ENCODE results near the gene CECR2. TPM values are rescaled to one million over a fixed set of nuclear protein-coding genes. Genes with fewer than 3 reads are reported as not detected.

CECR2 gene
- total and polyA plus RNA-seq, 2 of the 8 experiments (the other 6 are each of a cell fraction or from before 2014, with no cell fraction given) = 18.3 to 123 TPM

DNA sequence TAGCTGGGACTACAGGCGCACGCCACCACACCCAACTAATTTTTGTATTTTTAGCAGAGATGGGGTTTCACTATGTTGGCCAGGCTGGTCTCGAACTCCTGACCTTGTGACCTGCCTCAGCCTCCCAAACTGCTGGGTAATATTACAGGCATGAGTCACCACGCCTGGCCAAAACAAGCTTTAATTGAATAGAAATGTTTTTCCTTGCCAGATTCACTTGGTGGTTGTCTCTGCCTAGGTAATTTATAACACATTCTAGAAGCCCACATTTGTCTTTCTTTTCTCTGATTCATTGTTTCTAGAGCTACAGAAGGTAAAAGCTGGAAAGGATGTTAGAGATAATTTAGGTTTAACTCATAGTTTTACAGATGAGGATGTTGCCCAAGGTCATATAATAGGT, 41.3 kb downstream of the CECR2 start:
- Histone ChIP-seq H3K79me1 (ENCODE audit: low read depth, low read length) (peaks cover 6% of the 10 kb centered on the region; the same call in 1 of the 2 replicates), H3K14ac (ENCODE audit: insufficient read length) (no peak overlapping the region), H2BK120ac (replicated peaks; ENCODE audit: low read depth, low read length) (no peak overlapping the region), H4K91ac (replicated peaks; ENCODE audit: insufficient read length, low read length) (no peak overlapping the region), H3K27ac (ENCODE audit: low read depth, low read length) (no peak overlapping the region), H3K4ac (replicated peaks; ENCODE audit: insufficient read length, low read depth, low read length) (no peak overlapping the region), H3K9ac (replicated peaks in 1 of 4; ENCODE audit: extremely low read depth in 1 of 4, low read depth in 3 of 4, low read length in 3 of 4) (no peak overlapping the region), H3K18ac (ENCODE audit: extremely low read depth, low read length) (no peak overlapping the region), H2AFZ (ENCODE audit: low read length) (no peak overlapping the region), H2BK15ac (ENCODE audit: low read length) (no peak overlapping the region), H2BK5ac (ENCODE audit: low read depth, low read length) (no peak overlapping the region), H2AK5ac (ENCODE audit: low read depth, low read length) (no peak overlapping the region), H3K27me3 (replicated peaks in 1 of 4; ENCODE audit: control insufficient read depth in 3 of 4, extremely low read depth in 1 of 4, insufficient read depth in 3 of 4, low read length in 3 of 4) (no peaks in the 10 kb centered on the region), H4K20me1 (replicated peaks in 1 of 2; ENCODE audit: control insufficient read depth in 1 of 2, insufficient read depth in 2 of 2, low read length in 2 of 2) (peaks cover 27 to 35% of the 10 kb centered on the region in 2 experiments), H4K5ac (ENCODE audit: insufficient read length, low read depth, low read length) (no peak overlapping the region), H3K79me2 (ENCODE audit: control insufficient read depth in 1 of 2, insufficient read depth in 2 of 2, low read length in 2 of 2) (peaks cover 55 to 100% of the 10 kb centered on the region in 2 experiments), H3K4me3 (ENCODE audit: extremely low read depth in 1 of 4, insufficient read depth in 2 of 4, low read depth in 3 of 4, low read length in 4 of 4) (no peak overlapping the region), H3K23ac (ENCODE audit: insufficient read length) (no peak overlapping the region), H3K56ac (replicated peaks; ENCODE audit: insufficient read length, low read depth, low read length) (no peak overlapping the region), H3K4me2 (ENCODE audit: insufficient read depth in 1 of 2, low read depth in 2 of 2, low read length in 2 of 2) (no peak overlapping the region), H2BK12ac (ENCODE audit: low read depth, low read length) (no peak overlapping the region), H3K9me3 (ENCODE audit: insufficient read depth in 2 of 2, low read depth in 1 of 2, low read length in 1 of 2) (no peaks in the 10 kb centered on the region), H3K36me3 (ENCODE audit: control insufficient read depth in 2 of 4, insufficient read depth in 4 of 4, low read length in 3 of 4) (no peaks in the 10 kb centered on the region), H2BK20ac (ENCODE audit: low read length) (no peak overlapping the region), H4K8ac (ENCODE audit: extremely low read depth, insufficient read depth, low read length) (no peak overlapping the region), H3K4me1 (replicated peaks in 1 of 4; ENCODE audit: control insufficient read depth in 3 of 4, insufficient read depth in 4 of 4, low read length in 3 of 4) (peaks cover 6 to 22% (median 17%) of the 10 kb centered on the region in 4 experiments; a peak in 6 of 7 replicates), H3K23me2 (ENCODE audit: low read depth, low read length) (no peaks in the 10 kb centered on the region)
- ChIA-PET CTCF (ENCODE audit: partially characterized antibody) (interaction anchor here (0.5 to 2.0 kb wide), 2 partner anchors 8 to 9 kb away, joined by 4 to 6 read pairs; no protein-coding TSS in a partner anchor), POLR2A (ENCODE audit: partially characterized antibody) (no interaction called here)
- FAIRE-seq = no peak
- DNase-seq (ENCODE audit: low read depth in 1 of 2, low spot score in 2 of 2) = no peak
- TF ChIP-seq KDM1A (IDR thresholded peaks at IDR 0.05; ENCODE audit: borderline replicate concordance, low read length) (no peak), SP4 (IDR thresholded peaks at IDR 0.05; ENCODE audit: low read length) (no peak), CREB1 (IDR thresholded peaks at IDR 0.05) (no peak), SRF (IDR thresholded peaks at IDR 0.05; ENCODE audit: low read depth, low read length) (no peak)
- WGBS, 2 experiments (ENCODE audit: extremely low coverage in 1 of 2, insufficient coverage in 1 of 2, insufficient read length in 1 of 2, insufficient replicate concordance in 2 of 2, low coverage in 1 of 2, low lambda C conversion rate in 2 of 2, missing lambda C conversion rate in 1 of 2) = 86% methylated on average over 4 of the region's 4 CpGs; no CpG with 5 or more reads in 1 of the 2 experiments
